Measurements from ENCODE around the gene SLFN11.

DNA sequence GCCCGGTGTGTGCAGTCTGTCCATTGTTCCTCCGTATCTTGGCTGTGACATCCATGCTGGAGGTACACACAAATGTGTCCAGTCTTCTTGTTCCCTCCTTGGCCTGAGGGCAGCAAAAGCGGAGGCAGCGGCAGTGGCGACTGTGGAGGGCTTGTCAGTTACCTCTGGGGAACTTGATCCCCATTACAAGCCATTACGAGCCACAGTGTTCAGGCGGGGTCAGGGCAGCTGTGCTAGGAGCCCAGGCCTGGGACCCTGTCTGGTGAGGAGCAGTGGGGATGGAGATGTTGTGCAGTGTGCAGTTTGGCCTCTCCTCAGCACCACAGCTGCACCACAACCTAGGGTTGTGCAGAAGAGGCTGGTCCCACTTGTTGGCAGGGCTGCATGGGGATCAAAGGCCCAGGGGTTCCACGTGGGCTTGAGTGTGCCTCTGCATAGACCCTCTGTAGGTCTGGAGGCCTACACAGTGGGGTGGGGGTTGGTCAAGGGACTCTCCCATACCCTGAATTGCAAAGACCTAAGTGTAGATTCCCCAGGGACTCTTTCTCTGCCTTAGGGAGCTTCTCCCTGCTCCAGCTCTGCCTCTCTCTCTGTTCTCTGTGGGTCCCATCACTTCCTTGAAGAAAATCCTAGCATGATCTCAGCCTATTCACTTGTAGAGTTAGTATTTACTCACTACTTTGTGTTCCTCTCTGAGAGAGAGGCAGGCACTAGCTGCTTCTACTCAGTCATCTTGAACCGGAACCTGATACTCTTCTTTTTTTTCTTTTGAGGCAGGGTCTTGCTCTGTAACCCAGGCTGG is 58.8 kb downstream of the SLFN11 start:
- TF ChIP-seq, protein P1, sequence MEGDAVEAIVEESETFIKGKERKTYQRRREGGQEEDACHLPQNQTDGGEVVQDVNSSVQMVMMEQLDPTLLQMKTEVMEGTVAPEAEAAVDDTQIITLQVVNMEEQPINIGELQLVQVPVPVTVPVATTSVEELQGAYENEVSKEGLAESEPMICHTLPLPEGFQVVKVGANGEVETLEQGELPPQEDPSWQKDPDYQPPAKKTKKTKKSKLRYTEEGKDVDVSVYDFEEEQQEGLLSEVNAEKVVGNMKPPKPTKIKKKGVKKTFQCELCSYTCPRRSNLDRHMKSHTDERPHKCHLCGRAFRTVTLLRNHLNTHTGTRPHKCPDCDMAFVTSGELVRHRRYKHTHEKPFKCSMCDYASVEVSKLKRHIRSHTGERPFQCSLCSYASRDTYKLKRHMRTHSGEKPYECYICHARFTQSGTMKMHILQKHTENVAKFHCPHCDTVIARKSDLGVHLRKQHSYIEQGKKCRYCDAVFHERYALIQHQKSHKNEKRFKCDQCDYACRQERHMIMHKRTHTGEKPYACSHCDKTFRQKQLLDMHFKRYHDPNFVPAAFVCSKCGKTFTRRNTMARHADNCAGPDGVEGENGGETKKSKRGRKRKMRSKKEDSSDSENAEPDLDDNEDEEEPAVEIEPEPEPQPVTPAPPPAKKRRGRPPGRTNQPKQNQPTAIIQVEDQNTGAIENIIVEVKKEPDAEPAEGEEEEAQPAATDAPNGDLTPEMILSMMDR (IDR thresholded peaks at IDR 0.05; ENCODE audit: insufficient read depth, low read length, poor library complexity, severe bottlenecking), result no peak
- TF ChIP-seq EZH2phosphoT487 (conservative IDR thresholded peaks at IDR 0.05; ENCODE audit: low read length), result no peak
